ENCODE measurements around the gene LRMDA.

The LRMDA gene

GRCh38 chr10:75470901-75471300, 39.5 kb downstream of the LRMDA start:
- H3K4me3 ChIP-seq (ENCODE audit: low read depth, low read length): no peak overlapping the region

- H3K4me3 ChIP-seq (ENCODE audit: low read depth, low read length): no peak overlapping the region
These were observed 41.3 kb downstream of the LRMDA start for GRCh38 chr10:75472685-75473084.

GRCh38 chr10:75474106-75474505, 42.7 kb downstream of the LRMDA start:
- no peak overlapping the region for H3K4me3 ChIP-seq (ENCODE audit: low read depth, low read length)

- no peak overlapping the region for H3K4me3 ChIP-seq (ENCODE audit: low read depth, low read length)
These were observed 44.2 kb downstream of the LRMDA start for GRCh38 chr10:75475460-75476182.

GRCh38 chr10:75476569-75476968, 45.1 kb downstream of the LRMDA start:
- H3K4me3 ChIP-seq (ENCODE audit: low read depth, low read length): no peak overlapping the region

GRCh38 chr10:75476985-75477384, 45.6 kb downstream of the LRMDA start:
- no peak overlapping the region for H3K4me3 ChIP-seq (ENCODE audit: low read depth, low read length)

- no peak overlapping the region for H3K4me3 ChIP-seq (ENCODE audit: low read depth, low read length)
These were observed 46.3 kb downstream of the LRMDA start for GRCh38 chr10:75477680-75478079.

- H3K4me3 ChIP-seq (ENCODE audit: low read depth, low read length): no peak overlapping the region
These were observed 49.0 kb downstream of the LRMDA start for GRCh38 chr10:75480374-75480773.

- no peak overlapping the region for H3K4me3 ChIP-seq (ENCODE audit: low read depth, low read length)
These were observed 51.8 kb downstream of the LRMDA start for GRCh38 chr10:75483188-75483587.

- H3K4me3 ChIP-seq (ENCODE audit: low read depth, low read length): no peak overlapping the region
These were observed 53.3 kb downstream of the LRMDA start for GRCh38 chr10:75484717-75485116.

- H3K4me3 ChIP-seq (ENCODE audit: low read depth, low read length): no peak overlapping the region
These were observed 55.2 kb downstream of the LRMDA start for GRCh38 chr10:75486591-75486990.

GRCh38 chr10:75487087-75487754, 55.8 kb downstream of the LRMDA start:
- no peak overlapping the region for H3K4me3 ChIP-seq (ENCODE audit: low read depth, low read length)

- H3K4me3 ChIP-seq (ENCODE audit: low read depth, low read length): no peak overlapping the region
These were observed 56.3 kb downstream of the LRMDA start for GRCh38 chr10:75487755-75488125.

GRCh38 chr10:75492173-75492925, 60.9 kb downstream of the LRMDA start:
- no peak overlapping the region for H3K4me3 ChIP-seq (ENCODE audit: low read depth, low read length)

GRCh38 chr10:75493464-75493863, 62.0 kb downstream of the LRMDA start:
- H3K4me3 ChIP-seq (ENCODE audit: low read depth, low read length): no peak overlapping the region

- H3K4me3 ChIP-seq (ENCODE audit: low read depth, low read length): no peak overlapping the region
These were observed 64.2 kb downstream of the LRMDA start for GRCh38 chr10:75495434-75496190.

GRCh38 chr10:75496191-75496567, 64.8 kb downstream of the LRMDA start:
- no peak overlapping the region for H3K4me3 ChIP-seq (ENCODE audit: low read depth, low read length)

- H3K4me3 ChIP-seq (ENCODE audit: low read depth, low read length): no peak overlapping the region
These were observed 66.8 kb downstream of the LRMDA start for GRCh38 chr10:75497997-75498883.

- no peak overlapping the region for H3K4me3 ChIP-seq (ENCODE audit: low read depth, low read length)
These were observed 67.5 kb downstream of the LRMDA start for GRCh38 chr10:75498884-75499350.

- no peak overlapping the region for H3K4me3 ChIP-seq (ENCODE audit: low read depth, low read length)
These were observed 68.2 kb downstream of the LRMDA start for GRCh38 chr10:75499556-75500160.
